GM12864 (cell line): ENCODE results near the gene XDH.

Experiments used
- DNase-seq: peaks from one replicate; pipeline ENCODE4 v3.0.0-alpha.2; 2011; ENCODE audit warnings: low read depth
- H3K4me3 ChIP-seq: 2 replicates; pipeline ENCODE4 v1.5.1; 2011; ENCODE audit warnings: mild to moderate bottlenecking, low read depth, low read length, control low read depth
- TF ChIP-seq, protein P1 (sequence below): IDR thresholded peaks from 2 replicates; pipeline ENCODE4 v1.5.1; 2011; ENCODE audit warnings: low read depth, mild to moderate bottlenecking, moderate library complexity, low read length, control low read depth, inconsistent platforms; ENCODE audit errors: missing control alignments

Gene XDH

DNA sequence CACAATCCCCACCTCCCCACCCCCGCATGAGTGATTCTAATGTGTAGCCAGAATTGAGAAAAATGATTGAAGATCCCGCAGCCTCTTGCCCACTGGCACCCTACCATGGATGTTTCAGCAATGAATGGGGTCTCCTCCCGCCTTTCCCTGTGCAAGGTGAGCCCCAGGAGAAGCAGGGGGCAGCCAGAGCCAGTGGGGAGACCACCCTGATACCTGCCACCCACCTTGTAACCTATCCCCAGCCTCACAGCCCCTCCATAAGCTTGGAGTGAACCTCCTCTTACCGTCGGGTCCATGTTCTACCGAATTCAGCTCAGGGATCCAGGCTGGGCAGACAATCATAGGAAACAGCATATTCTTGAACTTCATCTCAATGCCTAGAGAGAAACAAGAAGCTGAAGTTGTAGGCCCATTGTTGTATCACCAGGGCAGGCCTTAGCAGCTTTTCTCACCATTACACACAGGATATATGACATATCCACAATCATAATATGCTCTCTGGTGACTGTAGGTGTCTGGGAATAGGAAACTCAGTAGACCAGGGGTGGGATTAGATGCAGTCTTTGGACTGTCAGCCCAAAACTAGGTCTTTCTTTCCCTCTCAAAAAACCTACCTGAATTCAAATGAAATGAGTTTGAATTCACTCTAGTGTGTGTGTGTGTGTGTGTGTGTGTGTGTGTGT, 30.9 kb downstream of the XDH start:
- TF ChIP-seq, protein P1, sequence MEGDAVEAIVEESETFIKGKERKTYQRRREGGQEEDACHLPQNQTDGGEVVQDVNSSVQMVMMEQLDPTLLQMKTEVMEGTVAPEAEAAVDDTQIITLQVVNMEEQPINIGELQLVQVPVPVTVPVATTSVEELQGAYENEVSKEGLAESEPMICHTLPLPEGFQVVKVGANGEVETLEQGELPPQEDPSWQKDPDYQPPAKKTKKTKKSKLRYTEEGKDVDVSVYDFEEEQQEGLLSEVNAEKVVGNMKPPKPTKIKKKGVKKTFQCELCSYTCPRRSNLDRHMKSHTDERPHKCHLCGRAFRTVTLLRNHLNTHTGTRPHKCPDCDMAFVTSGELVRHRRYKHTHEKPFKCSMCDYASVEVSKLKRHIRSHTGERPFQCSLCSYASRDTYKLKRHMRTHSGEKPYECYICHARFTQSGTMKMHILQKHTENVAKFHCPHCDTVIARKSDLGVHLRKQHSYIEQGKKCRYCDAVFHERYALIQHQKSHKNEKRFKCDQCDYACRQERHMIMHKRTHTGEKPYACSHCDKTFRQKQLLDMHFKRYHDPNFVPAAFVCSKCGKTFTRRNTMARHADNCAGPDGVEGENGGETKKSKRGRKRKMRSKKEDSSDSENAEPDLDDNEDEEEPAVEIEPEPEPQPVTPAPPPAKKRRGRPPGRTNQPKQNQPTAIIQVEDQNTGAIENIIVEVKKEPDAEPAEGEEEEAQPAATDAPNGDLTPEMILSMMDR: no peak
- DNase-seq: no peak
- H3K4me3 ChIP-seq: no peak overlapping the region

DNA sequence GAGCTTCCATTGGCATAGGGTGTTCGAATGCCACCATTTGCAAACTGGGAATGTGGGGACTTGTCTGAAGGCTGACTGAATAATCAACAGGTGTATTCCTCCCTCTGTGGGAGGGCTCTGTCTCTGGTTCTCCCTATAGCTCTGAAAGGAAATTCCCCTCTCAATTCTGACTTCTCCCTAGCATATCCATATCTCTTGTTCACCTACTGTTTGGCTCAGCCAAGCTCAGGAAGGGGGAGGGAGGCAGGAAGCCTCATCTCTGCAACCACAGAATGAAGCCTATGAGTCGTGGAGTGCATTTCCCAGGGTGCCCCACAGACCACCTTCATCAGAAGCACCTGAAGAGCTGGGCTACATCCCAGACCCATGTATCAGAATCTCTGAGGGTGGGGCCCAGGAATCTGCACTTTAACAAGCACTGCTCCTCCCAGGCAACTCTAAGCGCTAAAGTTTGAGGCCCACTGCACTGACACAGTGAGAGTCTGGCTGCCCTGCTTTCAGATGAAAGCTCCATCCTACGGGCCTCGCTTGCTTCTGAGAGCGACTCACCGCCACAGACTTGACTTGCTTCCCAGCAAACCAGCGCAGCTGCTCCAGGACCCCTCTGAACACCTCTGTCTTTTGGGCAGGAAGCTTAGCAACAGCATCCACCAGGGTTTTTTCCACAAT, 32.0 kb downstream of the XDH start:
- no peak for DNase-seq
- TF ChIP-seq, protein P1: no peak

DNA sequence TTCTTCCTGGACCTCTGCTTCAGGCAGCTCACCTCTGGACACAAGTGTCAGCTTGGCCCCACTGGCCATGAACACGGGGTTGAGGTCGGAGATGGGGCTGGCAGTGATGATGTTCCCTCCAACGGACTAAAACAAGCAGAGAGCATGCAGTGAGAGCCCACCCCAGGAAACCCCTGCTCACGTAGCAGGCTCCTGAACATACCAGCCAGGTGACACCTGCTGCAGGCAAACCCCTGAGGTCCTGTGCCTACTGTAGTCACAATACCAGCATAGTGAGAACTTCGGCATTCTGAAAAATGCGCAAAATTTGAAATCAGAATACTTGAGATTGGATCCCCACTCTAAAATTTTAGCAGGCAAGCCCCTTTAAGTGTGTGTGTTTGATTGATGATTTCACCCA, 32.9 kb downstream of the XDH start:
- no peak for DNase-seq
- no peak overlapping the region for H3K4me3 ChIP-seq
- TF ChIP-seq, protein P1: no peak

More for the DNA sequence above, 32.0 kb downstream of the XDH start:
- H3K4me3 ChIP-seq: no peak overlapping the region

DNA sequence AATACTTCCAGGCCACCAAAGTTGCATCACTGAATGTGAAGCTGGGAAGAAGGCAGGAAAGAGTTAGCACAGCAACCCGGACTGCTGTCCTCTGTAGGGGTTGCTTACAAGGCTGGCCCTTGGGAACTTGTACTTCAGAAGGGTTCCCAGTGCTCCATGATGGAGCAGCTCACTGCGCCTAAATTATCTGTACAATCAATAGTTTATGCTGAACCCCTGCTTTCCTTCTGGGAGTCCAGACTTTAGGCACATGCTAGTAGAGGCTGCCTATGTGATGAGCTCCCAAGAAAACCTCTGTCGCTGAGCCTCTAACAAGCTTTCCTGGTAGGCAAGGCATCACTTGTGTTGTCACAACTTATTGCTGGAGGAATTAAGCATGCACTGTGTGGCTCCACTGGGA, 34.3 kb downstream of the XDH start:
- no peak overlapping the region for H3K4me3 ChIP-seq
- DNase-seq: no peak
- TF ChIP-seq, protein P1: no peak

DNA sequence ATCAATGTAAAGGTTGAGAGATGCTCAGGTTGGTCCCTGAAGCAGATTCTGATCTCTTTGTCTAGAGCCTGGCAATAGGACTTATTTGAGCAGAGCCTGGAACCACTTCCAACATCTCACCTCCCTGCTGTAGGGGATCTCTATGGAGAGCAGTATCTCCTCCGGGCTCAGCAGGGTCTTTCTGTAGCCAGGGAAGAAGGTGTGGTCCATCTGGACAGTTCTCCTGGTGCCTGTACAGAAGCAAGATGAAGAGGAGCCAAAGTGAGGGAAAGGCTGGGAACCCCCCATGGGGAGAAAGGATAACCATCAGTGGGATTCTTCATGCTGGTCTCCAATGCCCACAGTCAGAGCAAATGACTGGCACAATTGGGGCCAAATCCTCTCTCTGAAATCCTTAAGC, 34.8 kb downstream of the XDH start:
- no peak overlapping the region for H3K4me3 ChIP-seq
- no peak for DNase-seq
- TF ChIP-seq, protein P1: no peak

DNA sequence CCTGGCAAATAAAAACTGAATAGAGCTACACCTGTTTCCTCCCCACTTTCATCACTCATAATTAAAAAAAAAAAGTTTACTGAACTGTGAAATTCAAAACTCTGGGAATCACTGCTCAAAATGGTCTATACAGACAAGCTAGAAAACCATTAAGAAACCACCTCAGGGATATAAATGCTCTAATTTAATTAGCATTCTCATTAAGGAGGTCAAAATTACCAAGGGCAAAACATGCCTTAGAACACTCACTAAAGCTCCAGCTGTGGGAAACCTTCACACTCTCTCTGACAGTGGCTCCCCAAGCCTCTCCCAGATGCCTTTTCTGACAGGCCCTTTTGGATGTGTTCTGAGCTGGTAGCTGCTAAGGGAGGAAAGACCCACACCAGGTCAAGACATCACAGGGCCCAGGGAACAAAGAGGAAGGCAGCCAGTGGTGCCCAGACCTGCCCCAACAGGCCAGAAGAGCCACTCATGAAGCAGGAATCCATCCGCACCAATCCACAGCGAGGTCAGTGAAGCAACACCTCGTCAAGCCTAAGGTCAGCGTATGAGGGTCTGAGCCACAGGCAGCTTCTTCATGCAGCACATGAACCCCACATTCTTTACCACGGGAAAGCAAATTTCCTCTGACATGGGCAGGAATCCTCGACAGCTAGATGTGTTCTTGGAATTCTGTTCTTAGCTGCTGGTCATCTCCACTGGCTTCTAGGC, 35.6 kb downstream of the XDH start:
- no peak for DNase-seq
- H3K4me3 ChIP-seq: no peak overlapping the region
- TF ChIP-seq, protein P1: no peak

DNA sequence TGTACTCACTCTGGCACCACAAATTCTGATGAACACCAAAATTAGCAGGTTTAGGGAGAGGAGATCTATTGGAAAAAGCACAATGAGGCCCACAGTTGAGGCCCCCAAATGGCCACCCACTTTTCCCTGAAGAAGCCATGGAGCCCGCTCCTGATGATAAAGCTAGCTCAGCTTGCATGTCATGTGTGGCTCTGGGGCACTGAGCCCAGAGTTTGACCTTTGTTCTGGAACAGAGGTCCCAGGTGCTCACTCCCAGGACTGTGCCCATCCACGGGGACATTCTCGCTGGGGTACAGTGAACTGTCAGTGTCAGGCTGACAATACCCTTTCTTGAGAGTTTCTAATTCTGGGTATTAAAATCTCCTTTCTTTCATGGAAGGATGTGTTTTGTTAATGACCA, 36.2 kb downstream of the XDH start:
- no peak overlapping the region for H3K4me3 ChIP-seq
- TF ChIP-seq, protein P1: no peak
- DNase-seq: no peak
